GM10248 (cell line): ENCODE data around the gene GOSR1.
"Not testable (repeated sequence)": the region's sequence is repeated elsewhere in the genome, so short reads cannot be mapped to it uniquely, and the experiment has no call there.

Experiments used
- CTCF ChIA-PET: fragments of 300-600 bp; sonication (Branson Sonifier 250); formaldehyde crosslinking; extraction: SDS; loops from one replicate; lab custom pipeline; 2021; ENCODE audit warnings: antibody characterized with exemption; lab: Yijun Ruan, JAX
- POLR2A ChIA-PET: fragments of 350-650 bp; sonication (Branson Sonifier 250); formaldehyde crosslinking; extraction: SDS; loops from one replicate; lab custom pipeline; 2020; ENCODE audit warnings: antibody characterized with exemption; lab: Yijun Ruan, JAX
- DNase-seq: peaks from one replicate; pipeline ENCODE4 v3.0.0; 2012; ENCODE audit errors: extremely low spot score
- CTCF ChIP-seq: IDR thresholded peaks from 2 replicates; pipeline ENCODE4 v1.5.1; 2012; ENCODE audit warnings: mild to moderate bottlenecking, low read depth; ENCODE audit errors: extremely low read depth, missing control alignments, control extremely low read depth

Gene GOSR1

GRCh38 chr17:30477083-30477773 is at the start of gene GOSR1:
Gene GOSR1, plus strand, starts transcription at chr17:30477408. Its CDS starts 26 bp downstream, at chr17:30477434.
- ChIA-PET CTCF (interaction anchor here (0.6 to 3.9 kb wide), 34 partner anchors 9 to 373 kb away, joined by 3 to 41 read pairs (median 4); partner anchors contain the start of gene CRLF3), POLR2A (no interaction called here)
- peak; percentile 85 for TF ChIP-seq CTCF

GRCh38 chr17:30427611-30428010 is 49.6 kb upstream of the GOSR1 start:
- POLR2A ChIA-PET, result no interaction called here
- no peak for DNase-seq
- TF ChIP-seq CTCF, result no peak
- CTCF ChIA-PET, result interaction anchor here (0.7 kb wide), 1 partner anchor 11 kb away, joined by 3 read pairs; no protein-coding TSS in a partner anchor

More at GRCh38 chr17:30477083-30477773, at the start of gene GOSR1:
- DNase-seq, result peak; percentile 92

- TF ChIP-seq CTCF, result no peak
- no peak for DNase-seq
- CTCF ChIA-PET, result no interaction called here
- POLR2A ChIA-PET, result no interaction called here
These were observed 48.1 kb upstream of the GOSR1 start for GRCh38 chr17:30429155-30429554.

- no peak for DNase-seq
- no peak for TF ChIP-seq CTCF
- POLR2A ChIA-PET, result no interaction called here
- CTCF ChIA-PET, result interaction anchor here (1.0 to 2.1 kb wide), 2 partner anchors 17 to 20 kb away, joined by 3 to 6 read pairs; no protein-coding TSS in a partner anchor
These were observed 43.7 kb upstream of the GOSR1 start for GRCh38 chr17:30433514-30433913.

GRCh38 chr17:30436729-30437128 is 40.5 kb upstream of the GOSR1 start:
- ChIA-PET POLR2A (no interaction called here), CTCF (no interaction called here)
- DNase-seq, result no peak
- TF ChIP-seq CTCF, result no peak

DNA sequence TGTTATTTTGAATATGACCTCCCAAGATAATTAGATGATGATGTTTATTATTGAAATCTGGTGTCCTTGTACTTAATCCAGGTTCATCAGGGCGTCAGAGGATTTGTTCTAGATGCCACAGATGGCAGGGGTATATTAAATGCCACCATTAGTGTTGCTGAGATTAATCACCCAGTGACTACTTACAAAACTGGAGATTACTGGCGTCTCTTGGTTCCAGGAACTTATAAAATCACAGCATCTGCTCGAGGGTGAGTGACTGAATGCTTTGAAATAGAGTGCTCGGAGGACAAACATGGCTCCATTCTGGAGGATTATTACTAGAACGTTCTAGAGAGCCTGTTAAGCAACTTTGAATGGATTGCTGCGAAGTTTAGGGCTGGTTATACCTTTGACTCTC is 33.5 kb upstream of the GOSR1 start:
- no peak for DNase-seq
- POLR2A ChIA-PET, result no interaction called here
- no peak for TF ChIP-seq CTCF
- CTCF ChIA-PET, result no interaction called here

GRCh38 chr17:30446640-30447039 is 30.6 kb upstream of the GOSR1 start:
- CTCF ChIA-PET, DNase-seq: not testable (repeated sequence)

More at GRCh38 chr17:30446640-30447039, 30.6 kb upstream of the GOSR1 start:
- POLR2A ChIA-PET, result not testable (repeated sequence)
